Type B pancreatic cell (in vitro differentiated cells): ENCODE data around the gene FSD1L. TPM values are rescaled to one million over a fixed set of nuclear protein-coding genes. Genes with fewer than 3 reads are reported as not detected.
"Not testable (repeated sequence)": the region's sequence is repeated elsewhere in the genome, so short reads cannot be mapped to it uniquely, and the experiment has no call there.

Experiments used
- DNase-seq: peaks from one replicate; pipeline ENCODE4 v3.0.0; 2021; ENCODE audit warnings: mixed read lengths; ENCODE audit not compliant: unreplicated experiment; ENCODE audit errors: extremely low spot score
- H3K27ac Mint-ChIP-seq: 2 replicates; pipeline ENCODE4 v1.8.0; 2021; ENCODE audit warnings: mild to moderate bottlenecking, mixed read lengths
- H3K27me3 Mint-ChIP-seq: 2 replicates; pipeline ENCODE4 v1.8.0; 2021; ENCODE audit warnings: mixed read lengths
- H3K36me3 Mint-ChIP-seq: 2 replicates; pipeline ENCODE4 v1.8.0; 2021; ENCODE audit warnings: mixed read lengths
- H3K4me1 Mint-ChIP-seq: one replicate; pipeline ENCODE4 v1.8.0; 2021; ENCODE audit warnings: mixed read lengths; ENCODE audit not compliant: unreplicated experiment
- H3K4me3 Mint-ChIP-seq: 2 replicates; pipeline ENCODE4 v1.8.0; 2021; ENCODE audit warnings: mild to moderate bottlenecking, mixed read lengths
- H3K9me3 Mint-ChIP-seq: 2 replicates; pipeline ENCODE4 v1.8.0; 2021; ENCODE audit warnings: mixed read lengths
- total RNA-seq: library from RNA; stranded (reverse); gene quantifications from 2 replicates; pipeline ENCODE4 v1.2.1, GENCODE V29; 2021; ENCODE audit warnings: low replicate concordance
- TF ChIP-seq, protein P1 (sequence below): fragments of 200-600 bp; sonication (generic); conservative IDR thresholded peaks from 2 replicates; pipeline ENCODE4 v1.5.0; 2021; ENCODE audit warnings: antibody characterized with exemption, mild to moderate bottlenecking

The FSD1L gene
- total RNA-seq, 1 donor from 2014 or later, result 11.6 TPM

DNA sequence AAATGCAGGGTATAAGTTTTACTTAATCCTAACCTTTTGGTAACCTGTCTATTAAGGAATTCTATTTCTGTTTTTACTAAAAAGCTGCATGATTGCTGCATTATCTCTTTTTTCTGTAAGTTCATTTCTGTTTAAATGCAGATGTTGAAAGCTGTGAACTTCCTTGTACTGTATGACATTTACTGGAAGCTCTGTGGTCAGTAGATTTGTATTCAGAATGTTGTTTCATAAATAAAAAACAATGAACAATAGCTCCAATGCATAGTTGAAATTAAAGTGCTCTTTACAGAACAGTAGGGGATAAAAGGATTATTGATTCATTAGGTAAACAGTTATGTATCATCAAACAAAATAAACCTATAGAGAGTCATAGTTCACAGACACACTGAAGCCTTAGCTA lies 63.6 kb downstream of the FSD1L start:
- H3K36me3 Mint-ChIP-seq, result peaks cover 10% of the 10 kb centered on the region
- no peaks in the 10 kb centered on the region for H3K27me3 Mint-ChIP-seq
- H3K9me3 Mint-ChIP-seq, result no peaks in the 10 kb centered on the region
- no peak overlapping the region for H3K27ac Mint-ChIP-seq
- no peak overlapping the region for H3K4me3 Mint-ChIP-seq
- TF ChIP-seq, protein P1, sequence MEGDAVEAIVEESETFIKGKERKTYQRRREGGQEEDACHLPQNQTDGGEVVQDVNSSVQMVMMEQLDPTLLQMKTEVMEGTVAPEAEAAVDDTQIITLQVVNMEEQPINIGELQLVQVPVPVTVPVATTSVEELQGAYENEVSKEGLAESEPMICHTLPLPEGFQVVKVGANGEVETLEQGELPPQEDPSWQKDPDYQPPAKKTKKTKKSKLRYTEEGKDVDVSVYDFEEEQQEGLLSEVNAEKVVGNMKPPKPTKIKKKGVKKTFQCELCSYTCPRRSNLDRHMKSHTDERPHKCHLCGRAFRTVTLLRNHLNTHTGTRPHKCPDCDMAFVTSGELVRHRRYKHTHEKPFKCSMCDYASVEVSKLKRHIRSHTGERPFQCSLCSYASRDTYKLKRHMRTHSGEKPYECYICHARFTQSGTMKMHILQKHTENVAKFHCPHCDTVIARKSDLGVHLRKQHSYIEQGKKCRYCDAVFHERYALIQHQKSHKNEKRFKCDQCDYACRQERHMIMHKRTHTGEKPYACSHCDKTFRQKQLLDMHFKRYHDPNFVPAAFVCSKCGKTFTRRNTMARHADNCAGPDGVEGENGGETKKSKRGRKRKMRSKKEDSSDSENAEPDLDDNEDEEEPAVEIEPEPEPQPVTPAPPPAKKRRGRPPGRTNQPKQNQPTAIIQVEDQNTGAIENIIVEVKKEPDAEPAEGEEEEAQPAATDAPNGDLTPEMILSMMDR, result no peak
- DNase-seq, result no peak
- H3K4me1 Mint-ChIP-seq, result no peaks in the 10 kb centered on the region

DNA sequence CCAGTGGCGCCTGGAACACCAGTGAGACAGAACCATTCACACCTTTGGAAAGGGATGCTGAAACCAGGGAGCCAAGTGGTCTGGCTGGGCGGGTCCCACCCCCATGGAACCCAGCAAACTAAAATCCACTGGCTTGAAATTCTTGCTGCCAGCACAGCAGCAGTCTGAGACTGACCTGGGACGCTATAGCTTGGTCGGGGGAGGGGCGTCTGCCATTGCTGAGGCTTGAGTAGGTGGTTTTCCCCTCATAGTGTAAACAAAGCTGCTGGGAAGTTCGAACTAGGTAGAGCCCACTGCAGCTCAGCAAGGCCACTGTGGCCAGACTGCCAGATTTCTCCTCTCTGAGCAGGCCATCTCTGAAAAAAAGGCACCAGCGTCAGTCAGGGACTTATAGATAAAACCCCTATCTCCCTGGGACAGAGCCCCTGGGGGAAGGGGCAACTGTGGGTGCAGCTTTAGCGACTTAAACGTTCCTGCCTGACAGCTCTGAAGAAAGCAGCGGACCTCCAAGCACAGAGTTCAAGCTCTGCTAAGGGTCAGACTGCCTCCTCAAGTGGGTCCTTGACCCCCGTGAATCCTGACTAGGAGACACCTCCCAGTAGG lies 68.1 kb downstream of the FSD1L start:
- peaks cover 38% of the 10 kb centered on the region for H3K36me3 Mint-ChIP-seq
- no peak for DNase-seq
- TF ChIP-seq, protein P1, result no peak
- H3K9me3 Mint-ChIP-seq, result peaks cover 13% of the 10 kb centered on the region
- H3K27me3 Mint-ChIP-seq, result no peaks in the 10 kb centered on the region
- H3K4me1 Mint-ChIP-seq, result no peaks in the 10 kb centered on the region
- no peak overlapping the region for H3K4me3 Mint-ChIP-seq
- H3K27ac Mint-ChIP-seq, result no peak overlapping the region

DNA sequence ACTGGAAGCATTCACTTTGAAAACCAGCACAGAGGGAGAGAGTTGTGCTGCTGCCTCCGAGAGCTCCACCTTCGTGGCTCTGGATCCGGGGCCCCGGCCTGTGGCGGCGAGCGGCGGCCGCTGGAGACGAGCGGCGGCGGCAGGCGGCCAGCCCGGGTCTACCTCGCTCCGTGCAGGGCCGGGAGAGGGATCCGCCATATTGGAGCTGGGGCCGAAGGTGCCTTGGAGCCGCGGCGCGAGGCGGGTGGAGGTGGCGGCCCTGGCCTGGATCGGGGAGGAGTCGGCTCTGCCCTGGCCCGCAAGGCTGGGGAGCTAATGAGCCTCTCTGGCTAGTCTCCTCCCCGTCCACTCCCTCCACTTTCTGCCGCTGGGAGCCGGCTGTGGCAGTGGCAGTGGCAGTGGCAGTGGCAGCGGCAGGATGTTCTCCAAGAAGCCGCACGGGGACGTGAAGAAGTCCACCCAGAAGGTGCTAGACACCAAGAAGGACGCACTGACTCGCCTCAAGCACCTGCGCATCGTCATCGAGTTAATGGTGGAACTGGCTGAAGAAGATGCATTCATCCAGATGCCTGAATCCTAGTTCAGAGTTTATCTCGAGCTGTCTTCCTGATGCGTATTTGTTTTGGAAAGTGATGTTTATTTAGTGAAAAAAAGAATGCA lies 72.0 kb downstream of the FSD1L start:
- peaks cover 41% of the 10 kb centered on the region for H3K36me3 Mint-ChIP-seq
- H3K4me3 Mint-ChIP-seq, H3K4me1 Mint-ChIP-seq, H3K27me3 Mint-ChIP-seq, H3K27ac Mint-ChIP-seq, DNase-seq: not testable (repeated sequence)
- H3K9me3 Mint-ChIP-seq, result peaks cover 17% of the 10 kb centered on the region

DNA sequence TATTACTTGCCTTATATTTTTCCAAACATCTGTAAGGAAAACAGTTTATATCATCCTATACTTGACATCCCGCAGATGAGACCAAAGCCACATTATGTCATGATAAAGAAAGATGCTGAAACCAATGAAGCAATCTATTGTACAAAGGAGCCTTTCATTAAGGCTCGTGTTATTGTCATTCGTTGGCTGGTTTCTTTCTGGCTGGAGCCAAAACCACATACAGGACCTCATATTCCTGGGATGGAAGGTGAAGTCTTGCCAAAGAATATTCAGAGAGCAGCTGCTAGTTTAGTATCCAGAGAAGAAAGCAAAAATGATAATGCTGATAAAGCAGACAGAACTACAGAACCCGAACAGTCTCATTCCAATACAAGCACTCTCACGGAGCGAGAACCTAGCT lies 73.2 kb downstream of the FSD1L start:
- H3K9me3 Mint-ChIP-seq, result peaks cover 17% of the 10 kb centered on the region
- not testable (repeated sequence) for H3K4me3 Mint-ChIP-seq, H3K27ac Mint-ChIP-seq, H3K27me3 Mint-ChIP-seq, DNase-seq, H3K4me1 Mint-ChIP-seq
- H3K36me3 Mint-ChIP-seq, result peaks cover 47% of the 10 kb centered on the region

DNA sequence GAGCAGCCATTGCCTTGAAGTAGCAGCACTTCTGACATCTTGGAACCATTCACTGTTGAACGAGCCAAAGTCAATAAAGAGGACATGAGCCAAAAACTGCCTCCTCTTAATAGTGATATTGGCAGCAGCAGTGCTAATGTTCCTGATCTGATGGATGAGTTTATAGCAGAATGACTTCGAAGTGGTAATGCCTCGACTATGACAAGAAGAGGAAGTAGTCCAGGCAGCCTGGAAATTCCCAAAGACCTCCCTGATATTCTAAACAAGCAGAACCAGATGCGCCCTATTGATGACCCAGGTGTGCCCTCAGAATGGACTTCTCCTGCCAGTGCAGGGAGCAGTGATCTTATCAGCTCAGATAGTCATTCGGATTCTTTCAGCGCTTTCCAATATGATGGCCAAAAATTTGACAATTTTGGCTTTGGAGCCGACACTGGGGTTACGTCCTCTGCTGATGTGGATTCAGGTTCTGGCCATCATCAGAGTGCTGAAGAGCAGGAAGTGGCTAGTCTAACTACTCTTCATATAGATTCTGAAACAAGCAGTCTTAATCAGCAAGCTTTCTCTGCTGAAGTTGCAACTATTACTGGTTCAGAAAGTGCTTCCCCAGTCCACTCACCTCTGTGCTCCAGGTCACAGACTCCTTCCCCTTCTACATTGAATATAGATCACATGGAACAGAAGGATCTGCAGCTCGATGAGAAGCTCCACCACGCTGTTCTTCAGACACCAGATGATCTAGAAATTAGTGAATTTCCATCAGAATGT lies 75.0 kb downstream of the FSD1L start:
- H3K4me1 Mint-ChIP-seq, H3K27me3 Mint-ChIP-seq, H3K4me3 Mint-ChIP-seq, H3K27ac Mint-ChIP-seq, DNase-seq: not testable (repeated sequence)
- Mint-ChIP-seq H3K9me3 (peaks cover 12% of the 10 kb centered on the region), H3K36me3 (peaks cover 43% of the 10 kb centered on the region)

DNA sequence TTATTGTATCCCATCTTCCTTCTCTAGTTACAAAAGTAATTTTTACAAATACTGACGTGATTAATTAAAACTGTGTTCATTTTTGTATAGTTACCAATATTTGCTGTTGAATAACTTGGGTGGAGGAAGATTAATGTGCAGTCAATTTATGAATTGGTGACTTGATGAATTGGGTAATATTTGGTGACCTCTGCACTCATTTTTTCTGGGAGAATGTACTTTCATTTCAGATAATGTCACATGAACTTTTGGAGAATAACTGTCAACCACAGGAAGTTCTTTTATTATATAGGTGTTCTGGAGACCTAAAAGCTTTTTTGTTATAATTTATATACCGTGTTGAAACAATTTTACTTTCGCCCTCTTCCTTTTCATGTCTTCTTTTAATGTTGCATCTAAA lies 83.7 kb downstream of the FSD1L start:
- Mint-ChIP-seq H3K27me3 (no peaks in the 10 kb centered on the region), H3K9me3 (no peaks in the 10 kb centered on the region), H3K4me3 (no peak overlapping the region), H3K4me1 (peaks cover 3% of the 10 kb centered on the region), H3K27ac (no peak overlapping the region), H3K36me3 (peaks cover 22% of the 10 kb centered on the region)
- no peak for DNase-seq
- TF ChIP-seq, protein P1, result no peak
